HCT116 (cell line): ENCODE measurements around the gene MATCAP1.

Source experiments
- ATF3 ChIP-seq: IDR thresholded peaks from 2 replicates; pipeline ENCODE4 v1.6.1; 2012
- CEBPB ChIP-seq: IDR thresholded peaks from 2 replicates; pipeline ENCODE4 v1.6.1; 2012; ENCODE audit warnings: low read depth
- CTCF ChIP-seq, 3 experiments: fragments of 200-600 bp in 1 of 3; sonication (generic) in 1 of 3; IDR thresholded peaks in 2 of 3; conservative IDR thresholded peaks in 1 of 3; 2 replicates each; pipeline ENCODE4 v1.5.1; 2012 to 2017; ENCODE audit warnings: low read depth in 2 of 3, low read length in 2 of 3, antibody characterized with exemption in 1 of 3, borderline replicate concordance in 1 of 3, control low read depth in 1 of 3, mild to moderate bottlenecking in 1 of 3, mixed read lengths in 1 of 3, mixed run types in 1 of 3, moderate library complexity in 1 of 3; ENCODE audit not compliant: insufficient read depth in 1 of 3
- EZH2 ChIP-seq: fragments of 200-600 bp; sonication (generic); IDR thresholded peaks from 2 replicates; pipeline ENCODE4 v1.6.1; 2017; ENCODE audit warnings: antibody characterized with exemption, mixed run types
- EZH2phosphoT487 ChIP-seq: fragments of 200-600 bp; IDR thresholded peaks from 2 replicates; pipeline ENCODE4 v1.6.1; 2018; ENCODE audit warnings: antibody characterized with exemption, borderline replicate concordance
- JUND ChIP-seq: IDR thresholded peaks from 2 replicates; pipeline ENCODE4 v1.6.1; 2012
- MAX ChIP-seq: IDR thresholded peaks from 2 replicates; pipeline ENCODE4 v1.6.1; 2012
- POLR2A ChIP-seq: IDR thresholded peaks from 2 replicates; pipeline ENCODE4 v1.7.0; 2011; ENCODE audit warnings: borderline replicate concordance; ENCODE audit not compliant: insufficient read depth, insufficient read length; ENCODE audit errors: extremely low read depth
- POLR2AphosphoS5 ChIP-seq: IDR thresholded peaks from 2 replicates; pipeline ENCODE4 v1.6.1; 2011; ENCODE audit warnings: mild to moderate bottlenecking, low read depth, low read length, moderate library complexity
- RAD21 ChIP-seq: IDR thresholded peaks from 2 replicates; pipeline ENCODE4 v1.6.1; 2012; ENCODE audit warnings: low read depth, mild to moderate bottlenecking
- SIN3A ChIP-seq: IDR thresholded peaks from 2 replicates; pipeline ENCODE4 v1.6.1; 2012; ENCODE audit warnings: low read depth
- ZNF274 ChIP-seq: fragments of 200-500 bp; sonication (Bioruptor generic); IDR thresholded peaks from 2 replicates; pipeline ENCODE4 v1.6.1; 2014; ENCODE audit warnings: mild to moderate bottlenecking, low read depth, low read length, inconsistent platforms

- no peak for TF ChIP-seq EZH2phosphoT487
- TF ChIP-seq CTCF (IDR thresholded peaks at IDR 0.05 in 2 of 3, conservative IDR thresholded peaks at IDR 0.05 in 1 of 3; ENCODE audit: borderline replicate concordance in 1 of 3, insufficient read depth in 1 of 3, low read depth in 2 of 3, low read length in 2 of 3) = no peak
- no peak for TF ChIP-seq SIN3A
- TF ChIP-seq EZH2 = no peak
- TF ChIP-seq CEBPB = no peak
- no peak for TF ChIP-seq RAD21
- TF ChIP-seq JUND = no peak
- no peak for TF ChIP-seq POLR2A
- TF ChIP-seq ATF3 = no peak
- no peak for TF ChIP-seq POLR2AphosphoS5
- TF ChIP-seq MAX = no peak
- TF ChIP-seq ZNF274 = no peak
Measured at GRCh38 chr16:67194260-67194659, 10.5 kb upstream of the MATCAP1 start.
